Ishikawa (cell line): ENCODE results near the gene ARHGAP8.

ENCODE experiments used
- CEBPB ChIP-seq: IDR thresholded peaks from 2 replicates; pipeline ENCODE4 v1.6.1; 2012
- CREB1 ChIP-seq: IDR thresholded peaks from 2 replicates; pipeline ENCODE4 v1.6.1; 2012; ENCODE audit warnings: low read depth
- EGR1 ChIP-seq: IDR thresholded peaks from 2 replicates; pipeline ENCODE4 v1.6.1; 2012
- EP300 ChIP-seq: IDR thresholded peaks from 2 replicates; pipeline ENCODE4 v1.6.1; 2012; ENCODE audit warnings: borderline replicate concordance
- MAX ChIP-seq: IDR thresholded peaks from 2 replicates; pipeline ENCODE4 v1.6.1; 2012
- NFIC ChIP-seq: IDR thresholded peaks from 2 replicates; pipeline ENCODE4 v1.6.1; 2012
- RAD21 ChIP-seq: IDR thresholded peaks from 2 replicates; pipeline ENCODE4 v1.6.1; 2012; ENCODE audit warnings: low read depth
- REST ChIP-seq: IDR thresholded peaks from 2 replicates; pipeline ENCODE4 v1.6.1; 2012; ENCODE audit warnings: low read depth, mild to moderate bottlenecking
- TAF1 ChIP-seq: IDR thresholded peaks from 2 replicates; pipeline ENCODE4 v1.6.1; 2012; ENCODE audit warnings: low read depth, mild to moderate bottlenecking
- TCF12 ChIP-seq: IDR thresholded peaks from 2 replicates; pipeline ENCODE4 v1.6.1; 2012; ENCODE audit warnings: low read depth
- TEAD4 ChIP-seq: IDR thresholded peaks from 2 replicates; pipeline ENCODE4 v1.6.1; 2012
- USF1 ChIP-seq: IDR thresholded peaks from 2 replicates; pipeline ENCODE4 v1.6.1; 2012
- YY1 ChIP-seq: IDR thresholded peaks from 2 replicates; pipeline ENCODE4 v1.6.1; 2012; ENCODE audit warnings: low read depth

- no peak for TF ChIP-seq EP300
- TF ChIP-seq TAF1: no peak
- no peak for TF ChIP-seq RAD21
- TF ChIP-seq NFIC: no peak
- no peak for TF ChIP-seq TEAD4
- no peak for TF ChIP-seq CREB1
- TF ChIP-seq YY1: no peak
- no peak for TF ChIP-seq MAX
- TF ChIP-seq TCF12: no peak
- TF ChIP-seq USF1: no peak
- TF ChIP-seq EGR1: no peak
- no peak for TF ChIP-seq REST
- no peak for TF ChIP-seq CEBPB
Measured at GRCh38 chr22:44750481-44750880, 1.9 kb upstream of the ARHGAP8 start.
